ENCODE measurements around the gene OR6J1.
"Not testable (repeated sequence)": the region's sequence is repeated elsewhere in the genome, so short reads cannot be mapped to it uniquely, and the experiment has no call there.

Gene OR6J1

GRCh38 chr14:22650960-22651521 is 6.9 kb upstream of the OR6J1 start:
- DNase-seq (ENCODE audit: low spot score) = no peak

DNA sequence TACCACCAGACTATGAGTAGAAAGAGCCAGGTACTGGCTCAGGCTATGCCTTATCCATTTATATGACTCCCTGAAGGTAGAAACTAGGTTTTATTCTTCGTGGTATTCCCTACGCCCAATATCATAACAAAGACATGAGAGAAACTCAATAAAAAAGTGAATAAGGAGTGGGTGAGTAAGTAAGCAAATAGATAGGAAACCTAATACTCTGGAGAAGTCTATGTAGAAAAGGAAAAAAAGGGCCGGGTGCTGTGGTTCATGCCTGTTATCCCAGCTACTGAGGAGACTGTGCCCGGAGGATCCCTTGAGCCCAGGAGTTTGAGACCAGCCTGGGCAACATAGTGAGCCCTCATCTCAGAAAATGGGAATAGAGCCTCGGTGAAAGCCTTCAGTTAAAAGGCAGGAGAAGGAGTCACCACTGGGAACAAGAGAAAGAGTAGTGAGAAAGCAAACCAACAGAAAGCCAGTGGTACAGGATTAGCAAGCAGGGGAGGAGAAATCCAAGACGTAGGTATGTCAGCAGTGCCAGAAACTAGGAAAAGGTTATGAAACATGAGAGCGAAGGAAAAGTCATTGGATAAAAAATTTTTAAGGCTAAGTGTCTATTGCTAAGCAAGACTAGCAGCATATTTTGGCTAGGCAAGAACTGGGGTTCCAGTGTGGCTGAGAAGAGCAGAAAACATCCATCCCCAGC is 6.0 kb upstream of the OR6J1 start:
- DNase-seq (ENCODE audit: low spot score) = no peak

GRCh38 chr14:22648506-22648905 is 4.4 kb upstream of the OR6J1 start:
- no peak for DNase-seq (ENCODE audit: low spot score)

- DNase-seq (ENCODE audit: low spot score) = no peak
These were observed 2.6 kb upstream of the OR6J1 start for GRCh38 chr14:22646570-22647254.

DNA sequence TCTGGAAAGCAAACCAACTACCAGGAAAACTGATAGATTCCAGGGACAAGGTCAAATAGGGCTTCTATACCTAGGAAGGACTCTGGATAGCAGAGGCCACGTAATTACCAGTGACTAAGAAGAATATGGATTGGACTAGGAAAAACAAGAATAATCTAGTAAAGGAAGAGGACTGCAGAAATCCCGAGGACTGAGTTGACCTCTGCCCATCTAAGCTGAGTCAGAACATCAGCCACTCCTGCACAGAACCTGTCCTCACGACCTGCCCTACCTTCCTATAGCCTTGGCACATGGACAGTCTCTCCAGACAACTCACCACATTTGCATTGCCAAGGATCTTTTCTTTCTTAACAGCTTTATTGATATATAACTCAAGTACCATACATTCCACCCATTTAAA is 2.3 kb downstream of the OR6J1 start:
- no peak for DNase-seq (ENCODE audit: low spot score)

GRCh38 chr14:22640192-22640591 is 4.0 kb downstream of the OR6J1 start:
- DNase-seq (ENCODE audit: low spot score) = no peak

DNA sequence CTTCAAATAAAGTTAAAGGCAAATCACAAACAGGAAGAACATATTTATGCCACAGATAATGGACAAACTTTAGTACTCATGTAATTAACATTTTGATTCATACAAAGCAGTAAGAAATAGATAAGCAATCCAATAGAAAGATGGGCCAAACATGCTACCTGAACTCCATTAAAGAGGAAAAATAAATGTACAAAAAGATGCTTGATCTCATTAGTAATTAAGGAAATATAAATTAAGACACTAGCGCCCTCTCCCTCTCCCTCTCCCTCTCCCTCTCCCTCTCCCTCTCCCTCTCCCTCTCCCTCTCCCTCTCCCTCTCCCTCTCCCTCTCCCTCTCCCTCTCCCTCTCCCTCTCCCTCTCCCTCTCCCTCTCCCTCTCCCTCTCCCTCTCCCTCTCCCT is 8.2 kb downstream of the OR6J1 start:
- DNase-seq (ENCODE audit: low spot score) = not testable (repeated sequence)

DNA sequence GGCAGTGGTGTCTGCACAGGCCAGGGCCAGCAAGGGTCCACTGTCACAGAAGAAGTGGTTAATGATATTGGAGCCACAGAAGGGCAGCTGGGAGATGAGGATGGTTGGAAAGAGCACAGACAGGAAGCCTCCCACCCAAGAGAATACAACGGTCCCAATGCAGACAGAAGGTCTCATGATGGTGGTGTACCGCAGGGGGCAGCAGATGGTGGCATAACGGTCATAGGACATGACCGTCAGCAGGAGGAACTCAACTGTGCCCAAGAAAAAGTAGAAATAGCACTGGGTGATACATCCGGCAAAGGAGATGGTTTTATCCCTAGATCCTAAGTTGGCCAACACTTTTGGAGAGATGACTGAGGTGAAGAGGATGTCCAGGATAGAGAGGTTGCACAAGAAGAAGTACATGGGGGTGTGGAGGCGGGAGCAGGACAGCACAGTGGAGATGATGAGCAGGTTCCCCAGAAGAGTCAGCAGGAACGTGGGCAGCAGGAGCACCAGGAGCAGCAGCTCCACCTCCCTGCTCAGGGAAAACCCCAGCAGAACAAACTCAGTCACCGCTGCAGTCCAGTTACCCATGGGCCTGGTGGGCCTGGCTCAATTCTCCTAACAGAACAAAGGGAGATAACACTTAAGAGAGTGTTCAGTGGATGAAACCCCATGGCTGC is 9.8 kb downstream of the OR6J1 start:
- DNase-seq (ENCODE audit: low spot score) = no peak

DNA sequence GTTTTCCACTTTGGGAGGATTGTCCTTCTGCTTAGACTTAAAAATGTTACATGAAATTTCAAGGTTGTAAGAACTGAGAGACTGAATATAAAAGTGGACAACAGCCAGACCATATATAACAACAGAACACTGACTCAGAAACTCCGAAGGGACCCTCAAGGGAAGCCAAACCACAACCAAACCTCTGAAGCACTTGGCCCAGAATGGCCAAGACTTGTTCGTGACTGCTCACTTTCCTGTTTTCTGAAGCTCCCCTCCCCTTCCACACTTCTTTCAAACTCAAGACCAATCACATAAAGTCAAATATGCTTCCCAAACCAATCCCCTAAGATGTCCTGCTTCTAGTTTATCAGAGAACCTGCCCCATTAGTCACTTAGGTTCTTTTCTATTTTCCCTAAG is 13.7 kb downstream of the OR6J1 start:
- no peak for DNase-seq (ENCODE audit: low spot score)

DNA sequence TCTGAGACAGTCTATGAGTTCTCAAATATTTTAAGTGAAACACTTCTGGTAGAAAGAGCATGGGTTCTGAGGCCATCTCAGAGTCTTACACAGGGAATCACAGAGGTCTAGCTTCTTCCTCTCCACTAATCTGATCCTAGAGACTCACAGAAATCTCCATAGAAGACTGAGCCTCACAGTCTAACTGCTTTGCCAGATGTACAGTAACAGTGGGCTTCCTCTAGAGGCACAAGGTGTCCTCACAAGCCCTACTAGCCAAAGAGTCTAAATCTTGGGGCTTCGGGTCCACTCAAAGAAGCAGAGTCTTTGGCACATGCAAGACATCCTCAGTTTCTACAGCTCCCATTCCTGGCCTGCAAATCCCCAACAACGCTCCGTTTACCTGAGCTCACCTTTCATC is 14.1 kb downstream of the OR6J1 start:
- no peak for DNase-seq (ENCODE audit: low spot score)

DNA sequence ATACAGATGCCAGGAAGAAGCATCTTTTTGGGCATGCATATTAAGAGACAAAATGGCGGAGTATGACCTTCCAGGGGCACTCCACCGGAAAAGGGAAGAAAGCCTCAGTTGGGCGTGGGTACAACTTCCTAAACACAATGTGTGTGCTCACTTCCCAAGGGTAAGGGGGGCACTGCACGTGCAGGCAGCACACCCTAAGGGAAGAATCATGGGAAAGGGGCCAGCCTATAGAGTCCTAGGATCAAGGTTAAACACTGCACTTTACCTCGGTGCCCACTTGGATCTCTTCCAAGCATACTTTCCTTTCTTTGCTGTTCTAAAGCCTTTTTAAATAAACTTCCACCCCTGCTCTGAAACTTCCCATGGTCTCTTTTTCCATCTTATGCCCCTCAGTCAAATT is 14.8 kb downstream of the OR6J1 start:
- DNase-seq (ENCODE audit: low spot score) = no peak

DNA sequence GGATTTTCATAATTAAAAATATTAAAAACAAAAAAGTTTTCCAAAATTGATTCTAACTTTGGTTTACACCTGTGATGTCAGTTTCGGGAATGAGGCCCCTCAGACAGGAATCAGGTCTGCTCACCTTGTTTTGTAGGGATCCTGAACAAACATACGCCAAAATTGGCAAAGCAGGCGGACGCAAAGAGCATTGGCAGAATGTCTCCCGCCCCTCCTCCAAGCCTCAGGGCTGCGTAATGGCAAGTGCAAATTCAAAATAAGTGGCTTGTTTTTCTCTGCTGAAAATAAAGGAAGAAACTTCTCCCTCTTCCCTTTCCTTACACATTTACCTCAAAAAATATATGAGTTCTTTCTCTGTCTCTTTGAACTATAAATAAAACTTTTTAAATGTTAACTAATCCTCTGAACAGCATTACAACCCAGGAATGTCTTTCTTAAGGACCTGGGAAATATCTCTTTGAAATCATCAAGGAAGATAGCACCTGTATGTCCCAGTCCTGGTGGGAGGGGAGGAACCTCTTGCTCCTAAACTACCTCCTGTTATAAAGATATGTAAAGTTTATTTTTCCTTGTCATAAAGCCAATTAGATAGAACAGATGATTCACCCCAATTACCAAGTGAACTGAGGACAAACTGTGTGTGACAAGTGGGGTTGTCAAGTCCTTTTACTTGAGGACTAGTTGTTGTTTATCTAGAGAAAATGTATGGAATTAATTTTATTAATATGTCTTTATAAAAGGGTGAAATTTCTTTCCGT is 16.5 kb downstream of the OR6J1 start:
- no peak for DNase-seq (ENCODE audit: low spot score)

DNA sequence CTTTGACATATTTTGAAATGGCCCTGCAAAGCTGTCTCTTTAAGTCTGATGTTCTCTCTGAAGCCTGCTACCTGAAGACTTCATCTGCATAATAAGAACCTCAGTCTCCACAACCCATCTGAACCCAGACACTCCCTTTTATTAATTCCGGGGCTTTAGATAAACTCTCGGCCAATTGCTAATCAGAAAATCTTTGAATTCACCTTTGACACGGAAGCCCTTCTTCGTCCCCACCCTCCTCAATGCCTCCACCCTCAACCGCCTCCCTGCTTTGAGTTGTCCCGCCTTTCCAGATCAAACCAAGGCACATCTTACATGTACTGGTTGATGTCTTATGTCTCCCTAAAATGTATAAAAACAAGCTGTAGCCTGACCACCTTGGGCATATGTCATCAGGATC is 17.6 kb downstream of the OR6J1 start:
- no peak for DNase-seq (ENCODE audit: low spot score)

DNA sequence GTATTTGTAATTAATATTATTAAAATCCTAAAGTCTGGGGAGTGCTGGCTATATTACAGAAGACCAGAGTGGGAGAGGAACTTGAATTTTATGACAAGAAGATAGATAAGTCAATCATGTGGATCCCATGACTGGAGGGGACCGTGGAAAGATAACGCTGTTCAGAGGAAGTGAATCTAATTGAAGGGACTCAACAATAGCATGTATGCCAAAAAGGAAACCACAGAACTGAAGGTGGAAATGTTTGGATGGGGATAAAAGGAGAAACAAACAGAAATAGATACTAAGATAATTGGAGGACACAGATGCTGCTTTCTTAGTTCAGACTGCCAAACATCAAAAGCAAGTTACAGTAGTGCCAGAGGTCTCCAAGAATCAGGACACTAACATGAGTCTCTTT is 21.1 kb downstream of the OR6J1 start:
- DNase-seq (ENCODE audit: low spot score) = no peak

DNA sequence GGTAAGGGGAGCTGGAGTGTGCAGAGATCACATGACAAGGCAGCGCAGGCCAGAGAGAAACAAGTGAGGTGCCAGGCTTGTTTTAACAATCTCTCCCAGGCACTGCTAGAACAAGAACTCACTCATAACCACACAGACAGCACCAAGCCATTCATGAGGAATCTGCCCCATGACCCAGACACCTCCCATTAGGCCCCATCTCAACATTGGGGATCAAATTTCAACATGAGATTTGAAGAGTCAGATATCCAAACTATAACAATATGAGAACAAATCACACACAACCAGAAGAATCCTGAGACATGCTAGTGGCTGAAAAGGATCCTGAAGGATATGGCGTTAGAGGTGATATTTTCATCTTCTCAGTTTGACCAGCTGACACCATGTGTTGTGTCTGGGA is 21.9 kb downstream of the OR6J1 start:
- DNase-seq (ENCODE audit: low spot score) = no peak

GRCh38 chr14:22615765-22616164 is 28.4 kb downstream of the OR6J1 start:
- DNase-seq (ENCODE audit: low spot score) = not testable (repeated sequence)

- DNase-seq (ENCODE audit: low spot score) = no peak
These were observed 29.8 kb downstream of the OR6J1 start for GRCh38 chr14:22614240-22614799.

DNA sequence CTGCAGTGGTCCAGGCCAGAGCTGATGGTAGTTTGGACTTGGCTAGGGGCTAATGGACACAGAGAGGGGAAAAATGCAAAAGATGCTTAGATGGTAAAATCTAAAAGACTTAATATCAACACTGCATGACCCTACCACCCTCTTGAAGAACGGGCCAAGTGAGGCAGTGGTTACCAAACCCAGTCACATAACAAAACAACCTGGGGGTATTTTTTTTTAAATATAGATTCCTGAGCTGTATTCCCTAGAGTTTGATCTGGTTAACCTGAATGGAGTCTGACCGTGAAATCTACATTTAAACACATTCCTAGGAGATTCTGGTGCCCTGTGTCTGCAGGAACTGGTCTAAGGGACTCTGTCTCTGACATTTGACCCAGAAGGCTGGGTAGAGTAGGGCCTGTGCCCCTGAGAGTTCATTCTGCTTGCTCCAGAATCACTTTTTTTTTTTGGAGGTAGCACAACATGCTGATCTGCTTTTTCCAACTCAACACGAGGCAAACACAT is 30.4 kb downstream of the OR6J1 start:
- no peak for DNase-seq (ENCODE audit: low spot score)

GRCh38 chr14:22613106-22613695 is 31.0 kb downstream of the OR6J1 start:
- DNase-seq (ENCODE audit: low spot score) = no peak

DNA sequence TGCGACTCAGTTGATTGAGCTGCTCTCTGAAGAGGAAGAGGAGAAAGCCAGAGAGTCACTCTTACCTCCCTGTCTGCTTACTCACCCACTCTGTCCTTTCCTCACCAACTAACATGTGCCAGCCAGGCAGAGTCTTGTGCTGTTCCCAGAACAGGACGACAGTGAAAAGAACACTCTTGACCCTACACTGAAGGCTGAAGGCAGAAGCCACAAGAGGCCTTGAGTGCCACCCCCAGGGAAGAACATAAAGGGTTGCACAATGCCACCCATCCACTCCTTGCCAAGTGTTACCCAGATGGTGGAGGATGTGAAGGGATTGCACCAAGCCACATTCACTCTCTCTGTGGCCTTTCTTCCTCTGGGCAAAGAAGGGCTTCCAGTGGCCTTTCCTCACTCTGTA is 33.2 kb downstream of the OR6J1 start:
- DNase-seq (ENCODE audit: low spot score) = no peak

GRCh38 chr14:22607291-22607690 is 36.9 kb downstream of the OR6J1 start:
- no peak for DNase-seq (ENCODE audit: low spot score)
